Activated naive CD8-positive, alpha-beta T cell (primary cell): ENCODE measurements around the gene TMEM115.

Experiments used
- H3K27ac Mint-ChIP-seq: one replicate; pipeline ENCODE4 v1.8.0; 2021; ENCODE audit warnings: mixed read lengths
- H3K27me3 Mint-ChIP-seq: one replicate; pipeline ENCODE4 v1.8.0; 2021; ENCODE audit warnings: mixed read lengths
- H3K36me3 Mint-ChIP-seq: one replicate; pipeline ENCODE4 v1.8.0; 2021; ENCODE audit warnings: mixed read lengths
- H3K4me1 Mint-ChIP-seq: one replicate; pipeline ENCODE4 v1.8.0; 2021; ENCODE audit warnings: low read depth, mixed read lengths
- H3K4me3 Mint-ChIP-seq: one replicate; pipeline ENCODE4 v1.8.0; 2021; ENCODE audit warnings: mild to moderate bottlenecking, mixed read lengths
- H3K9me3 Mint-ChIP-seq: one replicate; pipeline ENCODE4 v1.8.0; 2021; ENCODE audit warnings: low read depth, mixed read lengths

The TMEM115 gene

GRCh38 chr3:50350213-50350526 lies 9.2 kb downstream of the TMEM115 start:
- H3K4me3 Mint-ChIP-seq: peak overlapping the region; percentile 98
- no peaks in the 10 kb centered on the region for H3K36me3 Mint-ChIP-seq
- H3K27me3 Mint-ChIP-seq: no peaks in the 10 kb centered on the region
- peak overlapping the region; percentile 97 for H3K27ac Mint-ChIP-seq
- no peaks in the 10 kb centered on the region for H3K9me3 Mint-ChIP-seq
- H3K4me1 Mint-ChIP-seq: peaks cover 62% of the 10 kb centered on the region

- H3K4me3 Mint-ChIP-seq: peak overlapping the region; percentile 52
- peaks cover 60% of the 10 kb centered on the region for H3K4me1 Mint-ChIP-seq
- H3K27me3 Mint-ChIP-seq: no peaks in the 10 kb centered on the region
- peak overlapping the region; percentile 66 for H3K27ac Mint-ChIP-seq
- H3K36me3 Mint-ChIP-seq: no peaks in the 10 kb centered on the region
- H3K9me3 Mint-ChIP-seq: no peaks in the 10 kb centered on the region
These were observed 12.0 kb downstream of the TMEM115 start for GRCh38 chr3:50347187-50347813.

- H3K4me1 Mint-ChIP-seq: peaks cover 54% of the 10 kb centered on the region
- peak within 1 kb of the TSS; percentile 62 for H3K4me3 Mint-ChIP-seq
- no peaks in the 10 kb centered on the region for H3K27me3 Mint-ChIP-seq
- H3K9me3 Mint-ChIP-seq: no peaks in the 10 kb centered on the region
- H3K36me3 Mint-ChIP-seq: no peaks in the 10 kb centered on the region
- no peak within 1 kb of the TSS for H3K27ac Mint-ChIP-seq
These were observed 13.6 kb downstream of the TMEM115 start, which contains the start of gene ZMYND10 for GRCh38 chr3:50345586-50346234. Gene ZMYND10 (minus strand): TSS chr3:50345732. CDS start chr3:50345579, 153 bp downstream.

- no peak overlapping the region for H3K4me3 Mint-ChIP-seq
- H3K27me3 Mint-ChIP-seq: no peaks in the 10 kb centered on the region
- no peaks in the 10 kb centered on the region for H3K36me3 Mint-ChIP-seq
- H3K9me3 Mint-ChIP-seq: no peaks in the 10 kb centered on the region
- no peak overlapping the region for H3K27ac Mint-ChIP-seq
- peaks cover 50% of the 10 kb centered on the region for H3K4me1 Mint-ChIP-seq
These were observed 14.3 kb downstream of the TMEM115 start for GRCh38 chr3:50345008-50345407.

- peak overlapping the region; percentile 28 for H3K27ac Mint-ChIP-seq
- H3K4me3 Mint-ChIP-seq: no peak overlapping the region
- peaks cover 49% of the 10 kb centered on the region for H3K4me1 Mint-ChIP-seq
- no peaks in the 10 kb centered on the region for H3K27me3 Mint-ChIP-seq
- no peaks in the 10 kb centered on the region for H3K36me3 Mint-ChIP-seq
- no peaks in the 10 kb centered on the region for H3K9me3 Mint-ChIP-seq
These were observed 16.3 kb downstream of the TMEM115 start for GRCh38 chr3:50342813-50343633.

GRCh38 chr3:50341996-50342650 lies 17.2 kb downstream of the TMEM115 start:
- peak overlapping the region; percentile 16 for H3K27ac Mint-ChIP-seq
- H3K36me3 Mint-ChIP-seq: no peaks in the 10 kb centered on the region
- H3K4me3 Mint-ChIP-seq: no peak overlapping the region
- no peaks in the 10 kb centered on the region for H3K27me3 Mint-ChIP-seq
- no peaks in the 10 kb centered on the region for H3K9me3 Mint-ChIP-seq
- H3K4me1 Mint-ChIP-seq: peaks cover 43% of the 10 kb centered on the region

- Mint-ChIP-seq H3K27ac (peak overlapping the region; percentile 92), H3K9me3 (no peaks in the 10 kb centered on the region), H3K4me3 (peak overlapping the region; percentile 82), H3K4me1 (peaks cover 42% of the 10 kb centered on the region), H3K27me3 (no peaks in the 10 kb centered on the region), H3K36me3 (no peaks in the 10 kb centered on the region)
These were observed 17.8 kb downstream of the TMEM115 start for GRCh38 chr3:50341537-50341936.

- H3K36me3 Mint-ChIP-seq: no peaks in the 10 kb centered on the region
- H3K4me3 Mint-ChIP-seq: peak within 1 kb of the TSS; percentile 99
- H3K27me3 Mint-ChIP-seq: no peaks in the 10 kb centered on the region
- peak within 1 kb of the TSS; percentile 99 for H3K27ac Mint-ChIP-seq
- H3K9me3 Mint-ChIP-seq: no peaks in the 10 kb centered on the region
- H3K4me1 Mint-ChIP-seq: peaks cover 43% of the 10 kb centered on the region
These were observed 18.6 kb downstream of the TMEM115 start, which contains the start of gene RASSF1 for GRCh38 chr3:50340448-50341329. Gene RASSF1 (minus strand): TSS chr3:50340836. CDS start chr3:50340805, 31 bp downstream.

GRCh38 chr3:50340147-50340447 lies 19.2 kb downstream of the TMEM115 start:
- peak overlapping the region; percentile 99 for H3K27ac Mint-ChIP-seq

GRCh38 chr3:50339485-50340146 lies 19.7 kb downstream of the TMEM115 start:
- peak overlapping the region; percentile 99 for H3K4me3 Mint-ChIP-seq
- H3K4me1 Mint-ChIP-seq: peaks cover 46% of the 10 kb centered on the region
- no peaks in the 10 kb centered on the region for H3K36me3 Mint-ChIP-seq
- H3K9me3 Mint-ChIP-seq: no peaks in the 10 kb centered on the region
- H3K27me3 Mint-ChIP-seq: no peaks in the 10 kb centered on the region
- H3K27ac Mint-ChIP-seq: peak overlapping the region; percentile 99

More at GRCh38 chr3:50340147-50340447, 19.2 kb downstream of the TMEM115 start:
- Mint-ChIP-seq H3K4me1 (peaks cover 47% of the 10 kb centered on the region), H3K9me3 (no peaks in the 10 kb centered on the region), H3K4me3 (peak overlapping the region; percentile 99), H3K36me3 (no peaks in the 10 kb centered on the region), H3K27me3 (no peaks in the 10 kb centered on the region)

- peak overlapping the region; percentile 99 for H3K27ac Mint-ChIP-seq
- H3K4me3 Mint-ChIP-seq: peak overlapping the region; percentile 99
- H3K27me3 Mint-ChIP-seq: no peaks in the 10 kb centered on the region
- no peaks in the 10 kb centered on the region for H3K9me3 Mint-ChIP-seq
- peaks cover 53% of the 10 kb centered on the region for H3K4me1 Mint-ChIP-seq
- no peaks in the 10 kb centered on the region for H3K36me3 Mint-ChIP-seq
These were observed 20.4 kb downstream of the TMEM115 start for GRCh38 chr3:50338965-50339364.

- H3K27ac Mint-ChIP-seq: peak overlapping the region; percentile 99
- H3K36me3 Mint-ChIP-seq: no peaks in the 10 kb centered on the region
- no peaks in the 10 kb centered on the region for H3K27me3 Mint-ChIP-seq
- peaks cover 58% of the 10 kb centered on the region for H3K4me1 Mint-ChIP-seq
- no peaks in the 10 kb centered on the region for H3K9me3 Mint-ChIP-seq
- H3K4me3 Mint-ChIP-seq: peak overlapping the region; percentile 99
These were observed 22.0 kb downstream of the TMEM115 start for GRCh38 chr3:50337175-50337861.

- peaks cover 58% of the 10 kb centered on the region for H3K4me1 Mint-ChIP-seq
- no peaks in the 10 kb centered on the region for H3K9me3 Mint-ChIP-seq
- H3K36me3 Mint-ChIP-seq: no peaks in the 10 kb centered on the region
- H3K27ac Mint-ChIP-seq: peak overlapping the region; percentile 99
- peak overlapping the region; percentile 99 for H3K4me3 Mint-ChIP-seq
- no peaks in the 10 kb centered on the region for H3K27me3 Mint-ChIP-seq
These were observed 22.7 kb downstream of the TMEM115 start for GRCh38 chr3:50336452-50337174.
